Keratinocyte (primary cell): ENCODE results near the gene MRPL34. TPM values are rescaled to one million over a fixed set of nuclear protein-coding genes. Genes with fewer than 3 reads are reported as not detected.

Source experiments
- DNase-seq: peaks from one replicate; pipeline ENCODE4 v3.0.0-alpha.2; 2011; ENCODE audit warnings: low read depth, missing footprints, low spot score
- FAIRE-seq: peaks from 2 replicates; lab custom pipeline; 2011; peaks lifted over from hg19 to GRCh38; lab: Jason Lieb, UNC
- H2AFZ ChIP-seq: 2 replicates; pipeline ENCODE4 v1.6.0; 2012; ENCODE audit warnings: low read length, control low read depth, inconsistent platforms; ENCODE audit not compliant: control insufficient read depth
- H3K27ac ChIP-seq: 2 replicates; pipeline ENCODE4 v1.5.1; 2011; ENCODE audit warnings: low read length; ENCODE audit not compliant: control insufficient read depth, insufficient read depth
- H3K27me3 ChIP-seq: 3 replicates; pipeline ENCODE4 v1.6.0; 2011; ENCODE audit warnings: low read length; ENCODE audit not compliant: control insufficient read depth, insufficient read depth; ENCODE audit errors: extremely low read depth
- H3K36me3 ChIP-seq, 2 experiments: 2 replicates in 1 of 2; 3 replicates in 1 of 2; pipeline ENCODE4 v1.5.1; 2011; ENCODE audit warnings: low read length in 2 of 2, mild to moderate bottlenecking in 1 of 2; ENCODE audit not compliant: control insufficient read depth in 2 of 2, insufficient read depth in 2 of 2; ENCODE audit errors: extremely low read depth in 1 of 2
- H3K4me1 ChIP-seq: 3 replicates; pipeline ENCODE4 v1.5.1; 2011; ENCODE audit warnings: low read length; ENCODE audit not compliant: control insufficient read depth, insufficient read depth; ENCODE audit errors: extremely low read depth
- H3K4me2 ChIP-seq: 3 replicates; pipeline ENCODE4 v1.6.0; 2011; ENCODE audit warnings: low read depth, low read length; ENCODE audit not compliant: control insufficient read depth, insufficient read depth; ENCODE audit errors: extremely low read depth
- H3K4me3 ChIP-seq, 3 experiments: fragments of 200-600 bp in 1 of 3; sonication (generic) in 1 of 3; 2 replicates in 2 of 3; 3 replicates in 1 of 3; pipeline ENCODE4 v1.5.1; 2011 to 2016; ENCODE audit warnings: low read length in 3 of 3, mild to moderate bottlenecking in 3 of 3, control low read depth in 2 of 3, inconsistent platforms in 1 of 3, low read depth in 1 of 3, mixed read lengths in 1 of 3, mixed run types in 1 of 3, moderate library complexity in 1 of 3; ENCODE audit not compliant: control insufficient read depth in 2 of 3, insufficient read depth in 2 of 3; ENCODE audit errors: extremely low read depth in 1 of 3
- H3K79me2 ChIP-seq: 2 replicates; pipeline ENCODE4 v1.6.0; 2012; ENCODE audit warnings: low read length; ENCODE audit not compliant: control insufficient read depth, insufficient read depth
- H3K9ac ChIP-seq: 3 replicates; pipeline ENCODE4 v1.6.0; 2011; ENCODE audit warnings: low read length; ENCODE audit not compliant: control insufficient read depth, insufficient read depth; ENCODE audit errors: extremely low read depth
- H3K9me1 ChIP-seq: 3 replicates; pipeline ENCODE4 v1.6.0; 2011; ENCODE audit warnings: low read length; ENCODE audit not compliant: control insufficient read depth, insufficient read depth; ENCODE audit errors: extremely low read depth
- H3K9me3 ChIP-seq: 2 replicates; pipeline ENCODE4 v1.5.1; 2012; ENCODE audit warnings: low read depth, low read length; ENCODE audit not compliant: control insufficient read depth
- H4K20me1 ChIP-seq: 3 replicates; pipeline ENCODE4 v1.6.0; 2011; ENCODE audit warnings: low read length; ENCODE audit not compliant: control insufficient read depth, insufficient read depth; ENCODE audit errors: extremely low read depth
- CTCF ChIP-seq, 3 experiments: IDR thresholded peaks in 1 of 3; conservative IDR thresholded peaks in 1 of 3; optimal IDR thresholded peaks in 1 of 3; 2 replicates in 2 of 3; 3 replicates in 1 of 3; pipeline versions ENCODE3 to v1.5.1; 2011; ENCODE audit warnings: low read length in 3 of 3, mild to moderate bottlenecking in 3 of 3, moderate library complexity in 2 of 3, control low read depth in 1 of 3, inconsistent platforms in 1 of 3; ENCODE audit not compliant: insufficient read depth in 2 of 3; ENCODE audit errors: extremely low read depth in 1 of 3
- EZH2 ChIP-seq: IDR thresholded peaks from one replicate; pipeline ENCODE4 v1.6.1; 2012; ENCODE audit warnings: inconsistent platforms, mild to moderate bottlenecking, low read length, moderate library complexity
- dilution Hi-C: fragments of 300-500 bp; cut with MboI; formaldehyde crosslinking; loops from one replicate; pipeline ENCODE4 v1.7.0; 2020; ENCODE audit warnings: low sequenced_read_pairs; ENCODE audit not compliant: extremely low pct_ligation_motif_present
- polyA plus RNA-seq, 5 experiments: library from polyadenylated mRNA; depleted of rRNA in 3 of 5; stranded (reverse) in 3 of 5; stranded (forward) in 1 of 5; unstranded in 1 of 5; fragments of >200 nt; gene quantifications; 1 replicate in 1 of 5; 2 replicates in 3 of 5; 3 replicates in 1 of 5; pipeline versions ENCODE4 v1.2.1 to v1.2.3, GENCODE V29; 2011 to 2012; ENCODE audit warnings: missing spikeins in 2 of 5, low read depth in 1 of 5, low replicate concordance in 1 of 5

MRPL34 gene
- polyA plus RNA-seq, 1 donor (not counting 4 experiments of a cell fraction or from before 2014, with no cell fraction given): 63.7 TPM

GRCh38 chr19:17335575-17335974 lies 29.9 kb downstream of the MRPL34 start:
- no peak overlapping the region for H3K9ac ChIP-seq
- H3K4me2 ChIP-seq: peak overlapping the region; percentile 95
- H3K27ac ChIP-seq: no peak overlapping the region
- H3K4me3 ChIP-seq: no peak overlapping the region
- H3K4me1 ChIP-seq: peaks cover 23% of the 10 kb centered on the region
- dilution Hi-C loops: no loop called here
- FAIRE-seq: no peak
- no peaks in the 10 kb centered on the region for H3K9me3 ChIP-seq
- no peaks in the 10 kb centered on the region for H4K20me1 ChIP-seq
- TF ChIP-seq EZH2: no peak
- TF ChIP-seq CTCF (optimal IDR thresholded peaks at IDR 0.05 in 1 of 3, IDR thresholded peaks at IDR 0.05 in 1 of 3, conservative IDR thresholded peaks at IDR 0.05 in 1 of 3; ENCODE audit: extremely low read depth in 1 of 3, insufficient read depth in 2 of 3, low read length in 3 of 3): no peak
- H2AFZ ChIP-seq: no peak overlapping the region
- H3K27me3 ChIP-seq: peaks cover 7% of the 10 kb centered on the region
- H3K9me1 ChIP-seq: no peaks in the 10 kb centered on the region
- DNase-seq: no peak
- no peaks in the 10 kb centered on the region for H3K36me3 ChIP-seq
- H3K79me2 ChIP-seq: peaks cover 5% of the 10 kb centered on the region

- DNase-seq: peak; percentile 73
- H3K27ac ChIP-seq: peak within 1 kb of the TSS; percentile 95
- H2AFZ ChIP-seq: peak within 1 kb of the TSS; percentile 97
- no peaks in the 10 kb centered on the region for H4K20me1 ChIP-seq
- peaks cover 5% of the 10 kb centered on the region for H3K79me2 ChIP-seq
- H3K9me3 ChIP-seq: no peaks in the 10 kb centered on the region
- dilution Hi-C loops: no loop called here
- H3K36me3 ChIP-seq: peaks cover 0 to 9% of the 10 kb centered on the region in 2 experiments
- FAIRE-seq: peak; percentile 89
- TF ChIP-seq CTCF (optimal IDR thresholded peaks at IDR 0.05 in 1 of 3, IDR thresholded peaks at IDR 0.05 in 1 of 3, conservative IDR thresholded peaks at IDR 0.05 in 1 of 3; ENCODE audit: extremely low read depth in 1 of 3, insufficient read depth in 2 of 3, low read length in 3 of 3) (no peak), EZH2 (no peak)
- no peaks in the 10 kb centered on the region for H3K27me3 ChIP-seq
- no peaks in the 10 kb centered on the region for H3K9me1 ChIP-seq
- peak within 1 kb of the TSS; percentile 98 for H3K4me2 ChIP-seq
- peaks cover 23% of the 10 kb centered on the region for H3K4me1 ChIP-seq
- H3K4me3 ChIP-seq: peak within 1 kb of the TSS; percentile 71 to 99 (median 80)
- peak within 1 kb of the TSS; percentile 92 for H3K9ac ChIP-seq
Observed at GRCh38 chr19:17336872-17337674, 31.4 kb downstream of the MRPL34 start, which contains the start of gene GTPBP3. TSS of gene GTPBP3 (plus strand) at chr19:17337553. CDS start at chr19:17337612, 59 bp downstream.
